DOHH2 (cell line): ENCODE measurements around the gene SMIM10L2A.

Experiments used
- H3F3A ChIP-seq: fragments of 200-600 bp; sonication (generic), shearing (Covaris generic); 2 replicates; pipeline ENCODE4 v1.6.0; 2016; ENCODE audit warnings: antibody characterized with exemption, mild to moderate bottlenecking; ENCODE audit not compliant: control insufficient read depth, insufficient read depth
- H3K27ac ChIP-seq: fragments of 200-600 bp; sonication (generic); 2 replicates; pipeline ENCODE4 v1.5.1; 2014; ENCODE audit warnings: low read depth, mild to moderate bottlenecking, low read length, moderate library complexity
- H3K27me3 ChIP-seq: fragments of 200-600 bp; sonication (generic); 2 replicates; pipeline ENCODE4 v1.6.1; 2014; ENCODE audit warnings: mild to moderate bottlenecking, low read length, mixed read lengths; ENCODE audit not compliant: control insufficient read depth
- H3K36me3 ChIP-seq: fragments of 200-600 bp; sonication (generic); 2 replicates; pipeline ENCODE4 v1.6.1; 2014; ENCODE audit warnings: mild to moderate bottlenecking, low read length, moderate library complexity, mixed read lengths; ENCODE audit not compliant: control insufficient read depth
- H3K4me1 ChIP-seq: fragments of 200-600 bp; sonication (generic); 2 replicates; pipeline ENCODE4 v1.6.1; 2014; ENCODE audit warnings: mild to moderate bottlenecking, low read length, mixed read lengths; ENCODE audit not compliant: control insufficient read depth
- H3K4me2 ChIP-seq: fragments of 200-600 bp; sonication (generic); 2 replicates; pipeline ENCODE4 v1.6.0; 2014; ENCODE audit warnings: mild to moderate bottlenecking, low read length, moderate library complexity
- H3K4me3 ChIP-seq: fragments of 200-600 bp; sonication (generic); 2 replicates; pipeline ENCODE4 v1.5.1; 2014; ENCODE audit warnings: mild to moderate bottlenecking, low read length, mixed read lengths
- H3K79me2 ChIP-seq: fragments of 200-600 bp; sonication (generic); 2 replicates; pipeline ENCODE4 v1.6.1; 2014; ENCODE audit warnings: mild to moderate bottlenecking, low read length, mixed read lengths; ENCODE audit not compliant: control insufficient read depth
- H3K9me2 ChIP-seq: fragments of 200-600 bp; sonication (generic); replicated peaks from 2 replicates; pipeline ENCODE4 v1.6.1; 2014; ENCODE audit warnings: mild to moderate bottlenecking, low read length, mixed read lengths; ENCODE audit not compliant: control insufficient read depth
- H3K9me3 ChIP-seq: fragments of 200-600 bp; sonication (generic); 2 replicates; pipeline ENCODE4 v1.6.1; 2014; ENCODE audit warnings: antibody characterized with exemption, low read length, mixed read lengths; ENCODE audit not compliant: control insufficient read depth, insufficient read depth
- H4K20me1 ChIP-seq: fragments of 200-600 bp; sonication (generic); 2 replicates; pipeline ENCODE4 v1.6.0; 2014; ENCODE audit warnings: low read depth, mild to moderate bottlenecking, antibody characterized with exemption, low read length, moderate library complexity; ENCODE audit not compliant: control insufficient read depth, insufficient read depth
- EZH2phosphoT487 ChIP-seq: fragments of 200-600 bp; sonication (generic); IDR thresholded peaks from 2 replicates; pipeline ENCODE4 v1.6.1; 2017; ENCODE audit warnings: borderline replicate concordance, mild to moderate bottlenecking, antibody characterized with exemption, low read length, moderate library complexity, mixed read lengths
- TF ChIP-seq, protein P1 (sequence below): fragments of 200-600 bp; sonication (generic); IDR thresholded peaks from one replicate; pipeline ENCODE4 v1.5.1; 2014; ENCODE audit warnings: antibody characterized with exemption, mild to moderate bottlenecking, low read depth, low read length; ENCODE audit not compliant: poor library complexity, severe bottlenecking

SMIM10L2A gene

DNA sequence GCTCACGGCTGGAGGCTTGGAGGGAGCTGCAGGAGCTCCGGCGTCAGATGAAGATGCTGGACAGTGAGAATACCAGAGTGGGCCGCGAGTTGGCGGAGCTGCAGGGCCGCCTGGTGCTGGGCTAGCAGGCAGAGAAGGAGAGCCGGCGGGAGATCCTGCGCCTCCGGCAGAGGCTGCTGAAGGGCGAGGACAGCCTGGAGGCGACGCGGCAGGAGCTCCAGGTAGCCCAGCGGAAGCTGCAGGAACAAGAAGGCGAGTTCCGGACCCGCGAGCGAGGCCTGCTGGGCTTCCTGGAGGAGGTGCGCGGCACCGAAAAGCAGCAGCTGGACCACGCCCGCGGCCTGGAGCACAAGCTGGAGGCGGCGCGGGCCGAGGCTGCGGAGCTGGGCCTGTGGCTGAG, 14.7 kb downstream of the SMIM10L2A start:
- Histone ChIP-seq H3K9me3 (no peaks in the 10 kb centered on the region), H3K4me3 (no peak overlapping the region), H3K4me1 (no peaks in the 10 kb centered on the region), H3K27me3 (no peaks in the 10 kb centered on the region), H3K79me2 (no peaks in the 10 kb centered on the region), H3K36me3 (no peaks in the 10 kb centered on the region), H4K20me1 (no peaks in the 10 kb centered on the region), H3K4me2 (no peak overlapping the region), H3F3A (no peaks in the 10 kb centered on the region), H3K27ac (no peak overlapping the region), H3K9me2 (no peaks in the 10 kb centered on the region)
- no peak for TF ChIP-seq EZH2phosphoT487
- TF ChIP-seq, protein P1, sequence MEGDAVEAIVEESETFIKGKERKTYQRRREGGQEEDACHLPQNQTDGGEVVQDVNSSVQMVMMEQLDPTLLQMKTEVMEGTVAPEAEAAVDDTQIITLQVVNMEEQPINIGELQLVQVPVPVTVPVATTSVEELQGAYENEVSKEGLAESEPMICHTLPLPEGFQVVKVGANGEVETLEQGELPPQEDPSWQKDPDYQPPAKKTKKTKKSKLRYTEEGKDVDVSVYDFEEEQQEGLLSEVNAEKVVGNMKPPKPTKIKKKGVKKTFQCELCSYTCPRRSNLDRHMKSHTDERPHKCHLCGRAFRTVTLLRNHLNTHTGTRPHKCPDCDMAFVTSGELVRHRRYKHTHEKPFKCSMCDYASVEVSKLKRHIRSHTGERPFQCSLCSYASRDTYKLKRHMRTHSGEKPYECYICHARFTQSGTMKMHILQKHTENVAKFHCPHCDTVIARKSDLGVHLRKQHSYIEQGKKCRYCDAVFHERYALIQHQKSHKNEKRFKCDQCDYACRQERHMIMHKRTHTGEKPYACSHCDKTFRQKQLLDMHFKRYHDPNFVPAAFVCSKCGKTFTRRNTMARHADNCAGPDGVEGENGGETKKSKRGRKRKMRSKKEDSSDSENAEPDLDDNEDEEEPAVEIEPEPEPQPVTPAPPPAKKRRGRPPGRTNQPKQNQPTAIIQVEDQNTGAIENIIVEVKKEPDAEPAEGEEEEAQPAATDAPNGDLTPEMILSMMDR, result no peak

DNA sequence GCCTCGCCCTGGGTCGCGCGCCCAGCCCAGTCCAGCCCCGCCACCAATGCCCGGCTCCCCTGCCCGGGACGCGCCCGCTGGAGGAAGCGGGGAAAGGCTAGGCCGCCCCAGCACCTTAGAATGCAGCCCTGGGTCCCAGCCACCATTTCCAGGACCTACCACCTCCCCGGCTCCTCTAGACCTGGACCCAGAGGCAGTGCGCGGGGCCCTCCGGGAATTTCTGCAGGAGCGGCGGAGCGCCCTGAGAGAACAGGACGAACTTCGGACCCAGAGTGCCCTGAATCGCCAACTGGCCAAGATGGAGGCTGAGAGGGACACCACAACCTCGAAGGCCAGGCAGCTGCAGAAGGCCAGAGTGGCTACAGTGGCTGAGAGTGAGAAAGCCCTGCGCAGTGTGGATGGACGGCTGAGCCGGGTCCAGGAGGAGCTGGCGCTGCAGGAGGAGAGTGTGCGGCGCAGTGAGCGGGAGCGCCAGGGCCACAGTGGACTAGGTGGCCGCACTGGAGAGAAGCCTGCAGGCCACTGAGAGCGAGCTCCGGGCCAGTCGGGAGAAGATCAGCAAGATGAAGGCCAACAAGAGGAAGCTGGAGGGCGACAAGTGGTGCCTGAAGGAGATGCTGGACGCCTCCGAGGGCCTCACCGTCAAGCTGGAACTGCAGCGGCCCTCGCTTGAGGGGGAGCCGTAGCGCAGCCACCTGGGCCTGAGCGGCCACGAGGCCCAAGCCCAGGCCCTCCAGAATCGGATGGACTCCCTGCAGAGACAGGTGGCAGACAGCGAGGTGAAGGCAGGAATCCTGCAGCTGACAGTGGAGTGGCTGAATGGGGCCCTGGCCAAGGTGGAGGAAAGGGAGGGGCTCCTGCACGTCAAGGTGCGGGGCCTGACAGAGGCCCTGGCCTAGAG, 15.5 kb downstream of the SMIM10L2A start:
- H3K9me3 ChIP-seq, result no peaks in the 10 kb centered on the region
- no peaks in the 10 kb centered on the region for H3F3A ChIP-seq
- H3K27ac ChIP-seq, result no peak overlapping the region
- H3K79me2 ChIP-seq, result no peaks in the 10 kb centered on the region
- no peak overlapping the region for H3K4me2 ChIP-seq
- no peaks in the 10 kb centered on the region for H4K20me1 ChIP-seq
- no peaks in the 10 kb centered on the region for H3K27me3 ChIP-seq
- no peaks in the 10 kb centered on the region for H3K36me3 ChIP-seq
- H3K4me3 ChIP-seq, result no peak overlapping the region
- no peaks in the 10 kb centered on the region for H3K9me2 ChIP-seq
- TF ChIP-seq EZH2phosphoT487, result no peak
- TF ChIP-seq, protein P1, result no peak
- H3K4me1 ChIP-seq, result no peaks in the 10 kb centered on the region

DNA sequence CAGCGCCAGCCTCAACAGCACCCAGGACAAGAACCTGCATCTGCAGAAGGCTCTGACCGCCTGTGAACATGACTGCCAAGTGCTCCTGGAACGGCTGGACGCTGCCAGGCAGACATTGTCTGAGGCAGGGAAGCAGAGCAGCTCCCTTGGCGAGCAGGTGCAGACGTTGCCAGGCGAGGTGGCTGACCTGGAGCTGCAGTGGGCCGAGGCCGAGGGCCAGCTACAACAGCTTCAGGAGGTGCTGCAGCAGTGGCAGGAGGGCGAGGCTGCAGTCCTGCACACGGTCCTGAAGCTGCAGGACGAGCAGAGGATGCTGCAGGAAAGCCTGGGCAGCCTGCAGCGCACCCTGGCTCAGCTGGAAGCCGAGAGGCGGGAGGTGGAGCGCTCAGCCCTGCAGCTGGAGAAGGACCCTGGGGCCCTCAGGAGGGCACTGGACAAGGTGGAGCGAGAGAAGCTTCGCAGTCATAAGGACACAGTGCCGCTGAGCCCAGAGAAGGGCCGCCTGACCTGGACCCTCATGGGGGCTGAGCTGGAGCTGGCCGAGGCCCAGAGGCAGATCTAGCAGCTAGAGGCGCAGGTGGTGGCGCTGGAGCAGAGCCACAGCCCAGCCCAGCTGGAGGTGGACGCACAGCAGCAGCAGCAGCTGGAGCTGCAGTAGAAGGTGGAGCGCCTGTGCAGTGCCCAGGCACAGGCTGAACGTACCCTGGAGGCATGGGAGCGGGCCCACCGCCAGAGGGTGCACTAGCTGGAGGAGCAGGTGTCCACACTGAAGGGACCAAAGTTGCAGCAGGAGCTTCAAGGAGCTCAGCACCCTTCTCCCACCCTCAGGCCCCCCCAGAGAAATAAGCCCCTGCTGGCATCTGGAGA, 16.4 kb downstream of the SMIM10L2A start:
- Histone ChIP-seq H3K4me2 (no peak overlapping the region), H3K4me1 (no peaks in the 10 kb centered on the region), H3F3A (no peaks in the 10 kb centered on the region), H3K27ac (no peak overlapping the region), H3K27me3 (no peaks in the 10 kb centered on the region), H3K9me3 (no peaks in the 10 kb centered on the region), H3K9me2 (no peaks in the 10 kb centered on the region), H3K79me2 (no peaks in the 10 kb centered on the region), H3K4me3 (no peak overlapping the region), H4K20me1 (no peaks in the 10 kb centered on the region), H3K36me3 (no peaks in the 10 kb centered on the region)
- TF ChIP-seq, protein P1, result no peak
- TF ChIP-seq EZH2phosphoT487, result no peak
